ENCODE data around the gene OLFML2B. TPM values are rescaled to one million over a fixed set of nuclear protein-coding genes. Genes with fewer than 3 reads are reported as not detected.

Gene OLFML2B
- total and polyA plus RNA-seq, 2 of the 13 experiments (the other 11 are each of a cell fraction or from before 2014, with no cell fraction given) = not detected

- ATAC-seq (no peak), DNase-seq (ENCODE audit: low spot score) (no peak), FAIRE-seq (no peak)
- Histone ChIP-seq H3K9ac (ENCODE audit: insufficient read depth, low read depth, low read length) (no peak overlapping the region), H3K9me3 (ENCODE audit: low read length) (no peaks in the 10 kb centered on the region), H3K79me2 (ENCODE audit: insufficient read depth, low read length) (no peaks in the 10 kb centered on the region), H3K36me3 (replicated peaks in 1 of 2; ENCODE audit: control insufficient read depth in 1 of 2, insufficient read depth in 2 of 2, low read length in 2 of 2) (no peaks in the 10 kb centered on the region), H3K4me3 (replicated peaks in 1 of 3; ENCODE audit: insufficient read depth in 1 of 3, low read depth in 2 of 3, low read length in 3 of 3) (no peak overlapping the region), H3K27me3 (ENCODE audit: control insufficient read depth in 1 of 2, insufficient read depth in 2 of 2, low read length in 2 of 2) (peaks cover 0 to 14% of the 10 kb centered on the region in 2 experiments; a peak in 3 of 5 replicates), H3K4me2 (ENCODE audit: low read depth, low read length) (no peak overlapping the region), H2AFZ (ENCODE audit: low read length) (no peak overlapping the region), H3K4me1 (ENCODE audit: insufficient read depth, low read length) (no peaks in the 10 kb centered on the region), H3K27ac (ENCODE audit: extremely low read length, insufficient read depth, low read length) (no peak overlapping the region), H4K20me1 (ENCODE audit: insufficient read depth, low read length) (no peaks in the 10 kb centered on the region)
- intact Hi-C loops (cut with micrococcal nuclease; ENCODE audit: unreplicated experiment) = no loop called here
- TF ChIP-seq NR2F6 (IDR thresholded peaks at IDR 0.05) = no peak
- no peak for TF ChIP-seq NR2F6 (CRISPR knock-in tag; IDR thresholded peaks at IDR 0.05)
- 27% methylated on average over 5 of the region's 5 CpGs for WGBS (ENCODE audit: low lambda C conversion rate)
- ChIA-PET POLR2A (no interaction called here), CTCF (ENCODE audit: low intra/inter-chr PET ratio, low total read pairs) (no interaction called here)
- no TSS peak for BruUV-seq (replicated peaks)
- in situ Hi-C loops (cut with HindIII; ENCODE audit: extremely low pct_ligation_motif_present, low pct_unique_long_range_greater_than_20kb) = no loop called here
These were observed 33.9 kb downstream of the OLFML2B start for GRCh38 chr1:161989786-161990185.

GRCh38 chr1:161989108-161989507, 34.6 kb downstream of the OLFML2B start:
- BruUV-seq (replicated peaks) = no TSS peak
- H3K36me3 ChIP-seq (replicated peaks in 1 of 2; ENCODE audit: control insufficient read depth in 1 of 2, insufficient read depth in 2 of 2, low read length in 2 of 2) = no peaks in the 10 kb centered on the region
- no peak overlapping the region for H3K4me2 ChIP-seq (ENCODE audit: low read depth, low read length)
- no peak overlapping the region for H3K27ac ChIP-seq (ENCODE audit: extremely low read length, insufficient read depth, low read length)
- intact Hi-C loops (cut with micrococcal nuclease; ENCODE audit: unreplicated experiment) = no loop called here
- ChIA-PET CTCF (ENCODE audit: low intra/inter-chr PET ratio, low total read pairs) (no interaction called here), POLR2A (no interaction called here)
- peak; percentile 47; the same call in 1 of the 3 replicates for ATAC-seq
- no peak overlapping the region for H3K4me3 ChIP-seq (replicated peaks in 1 of 3; ENCODE audit: insufficient read depth in 1 of 3, low read depth in 2 of 3, low read length in 3 of 3)
- no peak for FAIRE-seq
- H2AFZ ChIP-seq (ENCODE audit: low read length) = no peak overlapping the region
- in situ Hi-C loops (cut with HindIII; ENCODE audit: extremely low pct_ligation_motif_present, low pct_unique_long_range_greater_than_20kb) = no loop called here
- DNase-seq (ENCODE audit: low spot score) = no peak
- no peak overlapping the region for H3K9ac ChIP-seq (ENCODE audit: insufficient read depth, low read depth, low read length)
- peaks cover 0 to 21% of the 10 kb centered on the region in 2 experiments for H3K27me3 ChIP-seq (ENCODE audit: control insufficient read depth in 1 of 2, insufficient read depth in 2 of 2, low read length in 2 of 2)
- no peaks in the 10 kb centered on the region for H3K9me3 ChIP-seq (ENCODE audit: low read length)
- TF ChIP-seq, protein P1, sequence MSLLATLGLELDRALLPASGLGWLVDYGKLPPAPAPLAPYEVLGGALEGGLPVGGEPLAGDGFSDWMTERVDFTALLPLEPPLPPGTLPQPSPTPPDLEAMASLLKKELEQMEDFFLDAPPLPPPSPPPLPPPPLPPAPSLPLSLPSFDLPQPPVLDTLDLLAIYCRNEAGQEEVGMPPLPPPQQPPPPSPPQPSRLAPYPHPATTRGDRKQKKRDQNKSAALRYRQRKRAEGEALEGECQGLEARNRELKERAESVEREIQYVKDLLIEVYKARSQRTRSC (CRISPR knock-in tag; IDR thresholded peaks at IDR 0.05; ENCODE audit: low read depth) = no peak
- TF ChIP-seq SPEN (CRISPR knock-in tag; IDR thresholded peaks at IDR 0.05; ENCODE audit: low read depth) = no peak
- TF ChIP-seq MAFF (IDR thresholded peaks at IDR 0.05; ENCODE audit: low read depth, low read length) = 0 out of 2 replicates have a peak, but pooled peaks have one; percentile 12
- no peaks in the 10 kb centered on the region for H3K4me1 ChIP-seq (ENCODE audit: insufficient read depth, low read length)
- H3K79me2 ChIP-seq (ENCODE audit: insufficient read depth, low read length) = no peaks in the 10 kb centered on the region
- no peaks in the 10 kb centered on the region for H4K20me1 ChIP-seq (ENCODE audit: insufficient read depth, low read length)
